GM12874 (cell line): ENCODE measurements around the gene PGLYRP2.

Experiments
- CTCF ChIP-seq: IDR thresholded peaks from 2 replicates; pipeline ENCODE4 v1.5.1; 2011; ENCODE audit warnings: low read depth, mild to moderate bottlenecking, control low read depth, low read length, moderate library complexity; ENCODE audit not compliant: insufficient read depth

The PGLYRP2 gene

GRCh38 chr19:15475611-15476010 is 3.7 kb downstream of the PGLYRP2 start:
- TF ChIP-seq CTCF: no peak

- TF ChIP-seq CTCF: no peak
These were observed 4.1 kb downstream of the PGLYRP2 start for GRCh38 chr19:15475169-15475568.

GRCh38 chr19:15471639-15472101 is 7.6 kb downstream of the PGLYRP2 start:
- no peak for TF ChIP-seq CTCF

- TF ChIP-seq CTCF: no peak
These were observed 9.6 kb downstream of the PGLYRP2 start for GRCh38 chr19:15469513-15470297.

GRCh38 chr19:15468675-15469512 is 10.4 kb downstream of the PGLYRP2 start:
- no peak for TF ChIP-seq CTCF

- no peak for TF ChIP-seq CTCF
These were observed 11.5 kb downstream of the PGLYRP2 start for GRCh38 chr19:15467734-15468214.
